IPS DF 6.9 (cell line): ENCODE measurements around the gene FHIT.
"Not testable (repeated sequence)": the region's sequence is repeated elsewhere in the genome, so short reads cannot be mapped to it uniquely, and the experiment has no call there.

Experiments used
- DNase-seq: peaks from one replicate; pipeline ENCODE4 v3.0.0-alpha.2; 2013; ENCODE audit warnings: low read depth, low spot score
- H3K27ac ChIP-seq: one replicate; pipeline ENCODE4 v1.5.1; 2013; ENCODE audit warnings: low read length, control low read depth
- H3K27me3 ChIP-seq: 2 replicates; pipeline ENCODE4 v1.6.1; 2013; ENCODE audit warnings: mild to moderate bottlenecking, low read length; ENCODE audit not compliant: control insufficient read depth, insufficient read depth
- H3K36me3 ChIP-seq: 2 replicates; pipeline ENCODE4 v1.6.1; 2013; ENCODE audit warnings: low read length; ENCODE audit not compliant: control insufficient read depth, insufficient read depth
- H3K4me1 ChIP-seq: 2 replicates; pipeline ENCODE4 v1.6.1; 2013; ENCODE audit warnings: low read length; ENCODE audit not compliant: control insufficient read depth, insufficient read depth
- H3K4me3 ChIP-seq: 2 replicates; pipeline ENCODE4 v1.5.1; 2013; ENCODE audit warnings: mild to moderate bottlenecking, low read length
- H3K9me3 ChIP-seq: 2 replicates; pipeline ENCODE4 v1.6.1; 2013; ENCODE audit warnings: low read length, inconsistent platforms; ENCODE audit not compliant: control insufficient read depth, insufficient read depth
- WGBS: extraction: QIAGEN DNeasy Blood & Tissue Kit; methylation state at CpG from one replicate; pipeline ENCODE4 v1.1.7; 2013; ENCODE audit warnings: mixed read lengths, missing lambda C conversion rate; ENCODE audit not compliant: insufficient read length, insufficient coverage; 5-methylcytosine and 5-hydroxymethylcytosine counted together

The FHIT gene

GRCh38 chr3:60673123-60673522 is 578.1 kb downstream of the FHIT start:
- DNase-seq = no peak
- H3K36me3 ChIP-seq = no peaks in the 10 kb centered on the region
- no CpG with 5 or more reads among the region's 2 CpGs for WGBS
- peaks cover 3% of the 10 kb centered on the region; the same call in 1 of the 2 replicates for H3K4me1 ChIP-seq
- H3K9me3 ChIP-seq = no peaks in the 10 kb centered on the region
- no peak overlapping the region for H3K4me3 ChIP-seq
- no peaks in the 10 kb centered on the region for H3K27me3 ChIP-seq
- H3K27ac ChIP-seq = no peak overlapping the region

- H3K4me3 ChIP-seq, DNase-seq, H3K27ac ChIP-seq, H3K36me3 ChIP-seq, H3K27me3 ChIP-seq, H3K4me1 ChIP-seq, H3K9me3 ChIP-seq: not testable (repeated sequence)
- no CpG with 5 or more reads among the region's 5 CpGs for WGBS
Observed at GRCh38 chr3:60672337-60672736, 578.9 kb downstream of the FHIT start.

GRCh38 chr3:60669636-60670035 is 581.6 kb downstream of the FHIT start:
- H3K27me3 ChIP-seq = no peaks in the 10 kb centered on the region

GRCh38 chr3:60660026-60660425 is 591.2 kb downstream of the FHIT start:
- Histone ChIP-seq H3K27ac (no peak overlapping the region), H3K4me1 (no peaks in the 10 kb centered on the region), H3K9me3 (no peaks in the 10 kb centered on the region), H3K36me3 (no peaks in the 10 kb centered on the region), H3K4me3 (no peak overlapping the region), H3K27me3 (no peaks in the 10 kb centered on the region)
- DNase-seq = no peak
- no CpG with 5 or more reads among the region's 2 CpGs for WGBS

More at GRCh38 chr3:60669636-60670035, 581.6 kb downstream of the FHIT start:
- DNase-seq = peak; percentile 70
- Histone ChIP-seq H3K27ac (no peak overlapping the region), H3K4me3 (no peak overlapping the region), H3K4me1 (peaks cover 3% of the 10 kb centered on the region; the same call in 1 of the 2 replicates), H3K9me3 (no peaks in the 10 kb centered on the region), H3K36me3 (no peaks in the 10 kb centered on the region)
- WGBS = no CpG with 5 or more reads among the region's 1 CpG

GRCh38 chr3:60659098-60659497 is 592.2 kb downstream of the FHIT start:
- no CpG with 5 or more reads among the region's 1 CpG for WGBS
- no peak for DNase-seq
- no peaks in the 10 kb centered on the region for H3K36me3 ChIP-seq
- no peaks in the 10 kb centered on the region for H3K9me3 ChIP-seq
- no peaks in the 10 kb centered on the region for H3K27me3 ChIP-seq
- no peaks in the 10 kb centered on the region for H3K4me1 ChIP-seq
- H3K4me3 ChIP-seq = no peak overlapping the region
- no peak overlapping the region for H3K27ac ChIP-seq

- Histone ChIP-seq H3K4me3 (no peak overlapping the region), H3K36me3 (no peaks in the 10 kb centered on the region), H3K4me1 (no peaks in the 10 kb centered on the region), H3K27ac (no peak overlapping the region), H3K27me3 (no peaks in the 10 kb centered on the region), H3K9me3 (no peaks in the 10 kb centered on the region)
- no peak for DNase-seq
- 100% methylated on average over 1 of the region's 2 CpGs for WGBS
Observed at GRCh38 chr3:60657972-60658371, 593.3 kb downstream of the FHIT start.

- no peak overlapping the region for H3K27ac ChIP-seq
- WGBS = no CpG with 5 or more reads among the region's 2 CpGs
- H3K27me3 ChIP-seq = no peaks in the 10 kb centered on the region
Observed at GRCh38 chr3:60652829-60653228, 598.4 kb downstream of the FHIT start.

GRCh38 chr3:60651799-60652198 is 599.5 kb downstream of the FHIT start:
- no peak for DNase-seq
- Histone ChIP-seq H3K4me1 (no peaks in the 10 kb centered on the region; the same call in 1 of the 2 replicates), H3K4me3 (no peak overlapping the region), H3K27me3 (no peaks in the 10 kb centered on the region), H3K9me3 (no peaks in the 10 kb centered on the region), H3K27ac (no peak overlapping the region), H3K36me3 (no peaks in the 10 kb centered on the region)
- WGBS = no CpG with 5 or more reads among the region's 3 CpGs

More at GRCh38 chr3:60652829-60653228, 598.4 kb downstream of the FHIT start:
- no peak overlapping the region for H3K4me3 ChIP-seq
- no peak for DNase-seq
- no peaks in the 10 kb centered on the region for H3K36me3 ChIP-seq
- no peaks in the 10 kb centered on the region for H3K9me3 ChIP-seq
- no peaks in the 10 kb centered on the region; the same call in 1 of the 2 replicates for H3K4me1 ChIP-seq

- no peaks in the 10 kb centered on the region for H3K36me3 ChIP-seq
- no peaks in the 10 kb centered on the region for H3K27me3 ChIP-seq
- H3K4me3 ChIP-seq = no peak overlapping the region
- no peak for DNase-seq
- H3K27ac ChIP-seq = no peak overlapping the region
- no peaks in the 10 kb centered on the region for H3K9me3 ChIP-seq
- no peaks in the 10 kb centered on the region; the same call in 1 of the 2 replicates for H3K4me1 ChIP-seq
- no CpG with 5 or more reads among the region's 2 CpGs for WGBS
Observed at GRCh38 chr3:60650171-60650570, 601.1 kb downstream of the FHIT start.

- Histone ChIP-seq H3K27ac (no peak overlapping the region), H3K4me3 (no peak overlapping the region), H3K4me1 (no peaks in the 10 kb centered on the region; the same call in 1 of the 2 replicates), H3K9me3 (no peaks in the 10 kb centered on the region; the same call in 1 of the 2 replicates), H3K36me3 (no peaks in the 10 kb centered on the region), H3K27me3 (no peaks in the 10 kb centered on the region)
- DNase-seq = no peak
- no CpG with 5 or more reads among the region's 2 CpGs for WGBS
Observed at GRCh38 chr3:60645801-60646200, 605.5 kb downstream of the FHIT start.

- no CpG with 5 or more reads among the region's 1 CpG for WGBS
- no peaks in the 10 kb centered on the region; the same call in 1 of the 2 replicates for H3K9me3 ChIP-seq
- no peaks in the 10 kb centered on the region; the same call in 1 of the 2 replicates for H3K4me1 ChIP-seq
- no peak for DNase-seq
- no peak overlapping the region for H3K4me3 ChIP-seq
- H3K36me3 ChIP-seq = no peaks in the 10 kb centered on the region
- H3K27me3 ChIP-seq = no peaks in the 10 kb centered on the region
- no peak overlapping the region for H3K27ac ChIP-seq
Observed at GRCh38 chr3:60643831-60644230, 607.4 kb downstream of the FHIT start.
